Measurements from ENCODE around the gene TOP3B.

The TOP3B gene

DNA sequence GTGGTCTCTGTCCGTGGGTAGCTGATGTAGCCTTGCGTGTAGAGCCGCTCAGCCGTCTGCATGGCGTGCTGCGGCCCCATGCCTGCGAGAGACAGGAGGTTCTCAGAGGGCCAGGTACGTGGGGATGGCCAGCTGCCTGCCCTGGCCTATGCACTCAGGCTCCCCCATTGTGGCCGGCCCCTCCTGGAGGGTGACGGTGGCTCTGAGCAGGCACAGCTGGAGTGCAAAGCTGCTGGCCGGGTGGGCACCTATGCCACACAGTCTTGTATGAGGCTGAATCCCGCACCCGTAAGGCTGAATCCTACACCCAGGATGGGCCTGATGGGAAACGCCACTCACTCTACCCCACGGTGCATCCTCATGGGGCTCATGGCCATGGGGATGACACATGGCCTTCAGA, 18.4 kb downstream of the TOP3B start:
- in situ Hi-C loops (cut with MboI; ENCODE audit: low sequenced_read_pairs): no loop called here

DNA sequence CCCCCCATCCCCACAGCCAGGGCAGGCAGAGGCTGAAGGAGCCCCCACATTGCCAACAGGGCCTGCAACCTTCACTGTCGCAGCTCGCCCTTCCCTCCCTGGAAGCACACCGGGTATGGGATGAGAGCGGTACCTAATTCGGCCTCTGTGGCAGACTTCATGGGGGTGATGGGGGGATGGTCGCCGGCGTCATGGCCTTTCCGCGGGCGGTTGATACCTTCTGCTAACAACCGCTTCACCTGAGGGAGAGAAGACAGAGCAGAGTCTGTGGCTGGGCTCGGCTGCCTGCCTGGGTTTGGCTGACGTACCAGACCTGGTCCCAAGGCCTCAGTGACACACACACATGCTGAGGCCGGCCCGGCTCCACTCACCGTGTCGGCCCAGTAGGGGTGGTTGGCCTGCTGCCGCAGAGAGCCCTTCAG, 18.8 kb downstream of the TOP3B start:
- in situ Hi-C loops (cut with MboI; ENCODE audit: low sequenced_read_pairs): no loop called here

DNA sequence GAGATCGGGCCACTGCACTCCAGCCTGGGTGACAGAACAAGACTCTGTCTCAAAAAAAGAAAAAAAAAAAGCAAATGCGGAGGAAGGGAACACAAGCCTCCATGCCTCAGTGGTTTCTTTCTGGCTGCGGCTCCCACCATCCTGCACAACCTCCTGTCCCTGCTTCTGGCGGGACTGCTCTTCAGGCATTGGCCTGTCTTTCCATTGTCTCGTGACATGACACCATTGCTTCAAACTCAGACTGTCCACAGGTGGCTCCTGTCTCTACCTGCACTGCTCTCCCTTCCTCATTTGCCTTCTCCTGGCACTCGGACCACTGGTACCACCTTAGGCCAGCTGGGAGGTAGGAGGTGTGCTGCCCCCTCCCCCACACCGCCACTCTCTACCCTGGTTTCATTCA, 19.3 kb downstream of the TOP3B start:
- in situ Hi-C loops (cut with MboI; ENCODE audit: low sequenced_read_pairs): no loop called here

DNA sequence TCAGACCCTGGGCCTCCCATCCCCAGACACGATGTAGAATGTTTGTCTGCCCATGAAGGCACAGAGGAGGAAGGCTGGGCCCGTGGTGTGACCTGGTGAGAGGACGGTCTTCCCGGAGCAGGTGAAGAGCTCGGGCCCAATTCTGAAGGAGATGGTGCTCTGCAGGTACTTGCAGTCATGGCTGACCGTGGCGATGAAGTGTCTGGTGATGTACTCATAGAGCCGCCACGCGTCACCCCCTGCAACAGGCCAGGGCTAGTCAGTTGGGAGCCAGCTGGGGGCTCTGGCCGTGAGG, 20.0 kb downstream of the TOP3B start:
- in situ Hi-C loops (cut with MboI; ENCODE audit: low sequenced_read_pairs): no loop called here

DNA sequence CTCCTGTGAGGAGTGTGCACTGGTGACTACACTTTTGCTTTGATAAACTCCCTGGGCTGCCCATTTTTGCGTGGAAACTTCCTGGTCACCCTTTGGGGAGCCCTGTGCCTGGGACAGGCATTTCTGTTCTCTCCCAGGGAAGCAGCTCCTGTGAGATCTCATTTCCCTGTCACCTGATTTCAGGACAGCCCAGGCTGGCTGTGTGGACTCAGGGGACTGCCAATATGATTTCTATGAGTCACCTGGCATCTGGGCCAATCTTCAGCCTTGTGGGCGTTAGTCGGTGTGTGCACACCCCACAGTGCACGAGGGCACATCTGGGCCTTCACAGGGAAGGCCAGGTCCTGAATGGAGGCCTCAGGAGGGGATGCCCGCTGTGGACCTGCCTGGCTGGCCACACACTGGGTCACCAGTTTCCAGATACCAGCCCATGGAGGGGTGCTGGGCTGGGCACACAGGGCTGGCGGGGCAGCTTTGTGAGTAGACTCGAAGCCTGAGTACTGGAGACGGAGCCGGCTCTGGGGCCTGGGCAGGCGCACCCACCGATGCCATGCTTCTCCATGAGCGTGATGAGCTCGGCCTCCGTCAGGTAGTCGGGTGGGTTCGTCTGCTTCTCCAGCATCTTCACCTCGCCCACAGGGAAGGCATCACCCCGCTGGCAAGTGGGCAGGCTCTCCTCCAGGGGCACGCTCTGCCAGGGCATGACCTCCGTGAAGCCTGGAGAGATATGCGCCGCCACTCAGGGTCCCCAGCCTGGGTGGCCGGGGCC, 20.5 kb downstream of the TOP3B start:
- in situ Hi-C loops (cut with MboI; ENCODE audit: low sequenced_read_pairs): no loop called here

DNA sequence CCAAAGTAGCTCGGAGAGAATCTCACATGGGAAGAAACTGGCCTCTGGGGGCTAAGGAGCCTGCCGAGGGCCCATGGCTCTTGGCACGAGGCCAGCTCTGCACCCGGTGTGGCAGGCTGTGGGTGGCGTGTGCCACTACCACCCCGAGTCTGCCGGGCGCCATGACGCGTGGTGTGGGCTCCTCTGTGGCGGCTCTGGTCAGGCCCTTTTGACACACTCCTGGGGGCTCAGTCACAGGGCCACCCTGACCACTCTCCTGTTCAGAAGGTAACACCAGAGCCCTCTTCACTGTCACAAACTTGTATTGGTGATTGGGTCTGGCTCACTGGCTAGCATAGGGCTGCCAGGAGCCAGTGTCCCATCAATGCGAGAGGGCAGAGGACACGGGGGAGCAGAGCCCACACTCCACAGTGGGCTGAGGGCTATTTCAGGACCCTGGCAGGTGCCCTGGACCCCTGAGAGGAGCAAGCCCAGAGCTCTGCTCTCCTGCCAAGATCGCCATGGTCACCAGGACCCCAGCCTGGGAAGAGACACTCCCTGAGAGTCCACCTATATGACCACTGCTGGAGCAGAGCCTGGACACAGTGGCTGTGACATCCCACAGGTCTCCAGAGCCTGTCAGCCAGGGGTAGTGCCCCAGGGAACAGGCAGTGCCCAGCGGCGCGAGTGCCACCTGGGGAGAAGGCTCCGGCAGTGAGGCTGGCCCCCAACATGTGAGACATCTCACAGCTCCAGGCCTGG, 21.3 kb downstream of the TOP3B start:
- in situ Hi-C loops (cut with MboI; ENCODE audit: low sequenced_read_pairs): no loop called here

DNA sequence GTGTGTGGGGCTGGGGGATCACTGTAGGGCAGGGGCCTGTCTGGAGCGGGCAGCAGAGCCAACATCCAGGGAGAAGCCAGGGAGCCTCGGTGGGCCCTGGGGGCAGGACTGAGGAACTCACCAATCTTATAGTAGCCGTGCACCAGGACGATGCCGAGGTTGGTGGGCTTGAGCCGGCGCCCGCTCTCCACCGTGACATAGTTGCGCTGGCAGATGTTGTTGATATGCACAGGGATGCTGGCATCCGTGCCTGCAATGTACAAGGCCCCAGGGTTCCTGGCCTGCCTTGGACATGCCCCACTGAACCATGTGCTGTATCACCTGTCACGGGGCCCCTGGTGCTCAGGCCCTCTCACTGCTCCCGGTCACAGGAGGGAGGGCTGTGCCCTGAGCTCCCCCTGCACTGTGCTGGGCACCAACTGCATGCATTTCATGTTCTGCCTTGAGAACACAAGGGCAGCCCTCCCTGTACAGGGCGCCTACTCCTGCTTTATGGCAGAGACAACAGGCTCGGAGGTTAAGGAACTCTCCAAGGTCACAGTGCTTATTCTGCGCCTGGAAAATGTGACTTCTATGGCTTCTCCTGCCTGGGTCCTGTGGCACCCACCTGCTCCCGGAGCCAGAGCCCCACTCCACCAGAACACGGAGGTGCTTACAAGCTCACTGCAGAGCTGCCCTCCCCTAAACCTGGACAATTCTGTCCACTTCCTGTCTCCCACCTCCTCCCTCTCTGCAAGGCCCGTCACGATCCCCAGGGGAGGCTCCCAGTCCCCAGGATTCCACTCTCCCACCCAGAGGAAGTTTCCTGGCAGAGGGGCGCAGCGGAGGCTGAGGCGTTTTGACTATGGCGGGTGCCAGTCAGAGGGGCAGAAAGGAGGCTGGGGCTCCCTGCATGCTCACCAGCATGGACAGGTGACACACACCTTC, 22.1 kb downstream of the TOP3B start:
- in situ Hi-C loops (cut with MboI; ENCODE audit: low sequenced_read_pairs): no loop called here

DNA sequence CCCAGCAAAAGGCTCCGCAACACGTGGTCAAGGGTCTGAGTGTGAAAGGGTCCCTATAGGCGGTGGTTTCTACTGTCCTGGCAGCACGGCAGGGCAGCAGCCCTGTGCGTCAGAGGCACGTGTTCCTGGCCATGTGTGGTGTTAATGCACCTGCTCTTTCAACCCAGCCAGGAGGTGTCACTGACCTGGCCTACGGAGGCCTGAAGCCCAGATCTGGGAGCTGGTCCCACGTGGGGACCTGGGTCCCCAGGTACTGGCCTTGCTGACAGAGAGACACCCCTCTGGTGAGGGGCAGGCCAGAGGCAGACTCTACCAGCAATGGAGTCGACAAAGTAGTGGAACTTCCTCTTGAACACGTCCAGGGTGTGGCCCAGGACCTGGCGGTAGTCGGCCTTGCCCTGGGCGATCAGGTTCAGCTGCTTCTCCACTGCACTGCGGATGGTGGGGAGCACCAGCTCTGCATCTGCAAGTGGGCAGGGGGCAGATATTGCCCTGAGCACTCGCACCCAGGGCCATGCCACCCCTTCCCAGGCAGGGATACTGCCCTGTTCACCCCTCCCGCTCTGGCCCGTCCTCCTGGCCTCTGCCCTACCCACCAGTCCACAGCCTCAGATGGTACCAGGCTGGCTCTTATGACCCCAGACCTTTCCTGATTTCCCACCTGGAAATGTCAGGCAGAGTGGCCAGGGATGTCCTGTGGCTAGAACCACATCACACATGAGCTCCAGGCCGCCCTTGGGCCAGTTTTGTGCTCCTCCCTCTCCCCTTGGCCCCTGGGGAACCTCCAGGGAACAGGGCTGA, 23.1 kb downstream of the TOP3B start:
- in situ Hi-C loops (cut with MboI; ENCODE audit: low sequenced_read_pairs): no loop called here

DNA sequence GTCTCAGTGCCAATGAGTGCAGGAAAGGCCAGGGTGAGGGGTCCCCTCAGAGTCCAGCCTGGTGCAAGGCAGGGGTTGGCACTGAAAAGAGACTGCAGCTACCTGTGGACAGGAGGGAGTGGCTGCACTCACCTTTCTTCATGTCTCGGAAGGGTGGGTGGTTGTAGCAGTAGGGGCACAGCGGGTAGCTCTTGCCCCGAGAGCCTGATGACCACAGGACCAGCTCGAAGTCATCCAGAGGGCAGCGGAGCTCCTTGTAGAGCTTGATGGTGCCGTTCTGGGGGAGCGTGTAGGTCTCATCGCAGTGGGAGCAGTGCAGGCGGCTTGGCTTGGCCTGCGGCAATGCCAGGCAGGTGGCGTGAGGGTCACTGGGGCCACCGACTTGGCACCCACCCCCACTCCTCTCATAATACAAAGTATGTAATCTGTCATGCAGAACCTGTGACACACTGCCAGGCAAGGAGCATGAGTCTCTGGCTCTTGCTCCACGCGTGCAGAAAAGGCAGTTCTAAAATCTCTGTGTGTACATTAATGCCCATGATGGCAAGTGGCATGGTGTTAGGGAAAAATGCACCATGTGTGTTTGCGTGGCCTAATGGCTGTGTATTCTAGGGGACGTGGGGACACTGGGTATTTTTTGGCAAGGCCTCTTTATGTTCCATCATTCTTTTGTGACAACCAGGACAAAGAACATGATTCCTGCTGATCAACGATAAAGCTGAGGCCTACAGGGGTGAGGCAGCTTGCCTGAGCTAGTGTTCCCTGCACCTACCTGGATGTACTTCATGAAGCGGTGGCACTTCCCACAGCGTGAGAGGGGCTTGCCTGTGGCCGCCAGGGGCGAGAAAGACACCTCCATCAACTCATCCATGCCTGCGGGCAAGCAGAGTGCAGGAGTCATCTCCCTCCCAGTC, 24.0 kb downstream of the TOP3B start:
- in situ Hi-C loops (cut with MboI; ENCODE audit: low sequenced_read_pairs): no loop called here

DNA sequence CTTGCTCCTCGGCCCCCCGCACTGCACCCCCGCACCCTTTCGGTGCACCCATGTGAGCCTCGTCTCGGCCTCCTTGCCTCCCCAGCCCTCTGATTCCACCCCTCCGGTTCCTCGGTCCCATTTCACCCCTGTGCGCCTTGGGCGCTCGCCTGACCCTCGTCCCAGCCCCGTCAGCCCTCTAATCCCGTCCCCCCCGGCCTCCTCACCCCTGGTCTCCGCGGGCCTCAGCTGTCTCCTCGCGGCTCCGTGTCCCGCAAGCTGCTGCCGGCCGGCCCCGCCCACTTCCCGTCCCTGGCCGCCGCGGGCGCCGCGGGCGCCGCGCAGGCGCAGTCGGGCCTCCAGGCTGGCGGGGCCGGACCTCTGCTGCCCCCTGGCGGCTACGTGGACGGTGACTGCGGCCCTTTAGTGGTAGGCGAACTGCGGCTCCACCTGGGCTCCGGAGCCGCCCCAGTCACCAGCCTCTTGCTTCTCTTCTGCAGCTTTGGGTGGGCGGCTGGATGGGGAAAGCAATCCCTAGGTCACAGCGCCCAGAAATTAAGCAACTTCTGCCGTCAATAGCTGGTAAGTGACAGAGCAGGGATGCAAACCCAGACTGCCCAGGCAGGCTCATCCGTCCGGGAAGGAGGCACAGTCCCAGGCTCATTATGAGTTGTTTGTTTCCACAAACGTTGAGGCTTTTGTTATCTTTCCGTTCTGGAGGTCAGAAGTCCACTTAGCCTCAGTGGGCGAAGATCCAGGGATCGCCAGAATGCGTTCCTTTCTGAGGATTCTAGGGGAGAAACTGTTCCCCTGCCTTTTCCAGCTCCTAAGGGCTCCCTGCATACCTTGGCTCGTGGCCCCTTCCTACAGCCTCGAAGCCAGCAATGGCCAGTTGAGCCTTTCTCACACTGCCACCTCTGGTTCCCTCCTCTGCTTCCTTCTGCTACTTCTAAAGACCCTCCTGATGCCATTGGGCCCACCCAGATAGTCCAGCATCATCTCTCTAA, 29.7 kb downstream of the TOP3B start, which contains the start of gene PPM1F:
PPM1F (minus strand) TSS at position 263 of the 986 bp plus-strand sequence. CDS start 6,800 bp downstream, outside the sequence.
- in situ Hi-C loops (cut with MboI; ENCODE audit: low sequenced_read_pairs): no loop called here

DNA sequence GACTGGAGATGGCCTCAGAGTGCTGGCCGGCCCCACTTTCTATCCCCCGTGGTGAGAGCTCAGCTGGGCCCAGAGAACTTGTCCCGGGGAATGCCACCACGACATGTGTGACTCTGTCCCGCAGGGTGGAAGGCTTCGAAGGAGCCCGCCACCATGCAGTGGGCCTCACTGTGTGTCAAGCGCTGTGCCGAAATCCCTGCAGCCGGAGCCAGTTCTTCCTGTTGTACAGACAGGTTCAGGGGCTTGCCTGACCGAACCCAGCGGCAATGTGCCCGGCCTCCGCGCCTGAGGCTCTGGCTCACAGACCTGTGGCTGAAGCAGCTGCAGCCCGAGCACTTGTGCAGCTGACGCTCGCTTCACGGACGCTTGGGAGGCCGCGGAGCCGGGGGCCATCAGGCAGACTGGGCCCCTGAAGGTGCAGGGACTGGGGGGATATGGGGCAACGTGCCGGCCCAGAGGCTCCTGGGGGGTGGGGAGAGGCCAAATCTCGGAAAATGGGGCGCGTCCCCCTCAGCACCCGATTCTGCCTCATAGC, 30.6 kb downstream of the TOP3B start:
- in situ Hi-C loops (cut with MboI; ENCODE audit: low sequenced_read_pairs): no loop called here

DNA sequence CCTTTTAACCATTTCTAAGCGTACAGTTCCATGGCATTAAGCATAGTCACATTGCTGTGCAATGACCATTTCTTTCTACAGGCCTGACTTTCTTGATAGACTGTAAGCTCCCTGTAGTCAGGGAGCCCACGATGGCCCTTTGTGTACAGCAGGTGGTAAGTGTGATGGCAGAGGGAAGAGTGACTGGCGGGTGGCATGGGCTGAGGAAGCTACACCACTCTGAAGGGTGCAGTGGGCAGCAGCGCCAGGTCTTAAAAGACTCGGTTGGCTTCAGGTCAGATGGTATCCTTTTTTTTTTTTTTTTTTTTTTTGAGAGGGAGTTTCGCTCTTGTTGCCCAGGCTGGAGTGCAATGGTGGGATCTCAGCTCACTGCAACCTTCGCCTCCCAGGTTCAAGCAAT, 31.5 kb downstream of the TOP3B start:
- in situ Hi-C loops (cut with MboI; ENCODE audit: low sequenced_read_pairs): no loop called here

DNA sequence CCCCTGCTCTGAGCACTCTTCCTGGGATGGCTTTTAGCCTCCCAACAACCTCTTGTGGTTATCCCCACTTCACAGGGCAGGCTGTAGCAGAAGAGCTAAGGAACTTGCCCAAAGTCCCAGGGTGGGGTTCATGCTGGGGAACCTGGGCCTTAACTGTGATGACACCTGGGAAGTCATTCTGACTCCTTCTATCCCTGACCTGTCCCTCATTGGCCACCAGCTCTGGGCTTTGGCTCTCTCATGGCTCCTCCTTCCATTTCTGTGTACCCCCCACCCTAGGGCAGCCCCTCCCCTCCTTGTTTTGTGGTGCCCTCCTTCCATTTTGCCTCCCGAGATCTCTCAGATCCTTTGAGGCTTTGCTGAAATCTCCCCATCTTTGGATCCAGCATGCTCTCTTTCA, 32.6 kb downstream of the TOP3B start:
- in situ Hi-C loops (cut with MboI; ENCODE audit: low sequenced_read_pairs): loop anchor here (10.0 kb wide), 1 partner anchor 235 kb away; no protein-coding TSS in a partner anchor

DNA sequence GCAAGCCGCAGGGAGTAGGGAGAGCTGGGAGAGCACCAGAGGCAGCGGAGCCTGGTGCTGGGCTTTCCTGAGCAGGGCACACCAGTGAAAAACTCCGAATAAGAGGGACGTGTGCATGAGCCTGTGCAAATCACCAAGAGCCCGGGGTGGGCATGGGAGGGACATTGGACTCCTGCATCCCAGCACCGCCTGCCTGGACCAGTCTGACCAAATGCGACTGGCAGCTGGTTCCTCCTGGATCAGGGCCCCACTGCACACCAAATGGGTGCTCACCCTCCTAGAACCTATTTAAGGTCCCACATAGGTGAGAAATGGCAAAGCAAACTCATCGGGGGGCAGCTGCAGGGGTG, 33.0 kb downstream of the TOP3B start:
- in situ Hi-C loops (cut with MboI; ENCODE audit: low sequenced_read_pairs): loop anchor here (10.0 kb wide), 1 partner anchor 235 kb away; no protein-coding TSS in a partner anchor

DNA sequence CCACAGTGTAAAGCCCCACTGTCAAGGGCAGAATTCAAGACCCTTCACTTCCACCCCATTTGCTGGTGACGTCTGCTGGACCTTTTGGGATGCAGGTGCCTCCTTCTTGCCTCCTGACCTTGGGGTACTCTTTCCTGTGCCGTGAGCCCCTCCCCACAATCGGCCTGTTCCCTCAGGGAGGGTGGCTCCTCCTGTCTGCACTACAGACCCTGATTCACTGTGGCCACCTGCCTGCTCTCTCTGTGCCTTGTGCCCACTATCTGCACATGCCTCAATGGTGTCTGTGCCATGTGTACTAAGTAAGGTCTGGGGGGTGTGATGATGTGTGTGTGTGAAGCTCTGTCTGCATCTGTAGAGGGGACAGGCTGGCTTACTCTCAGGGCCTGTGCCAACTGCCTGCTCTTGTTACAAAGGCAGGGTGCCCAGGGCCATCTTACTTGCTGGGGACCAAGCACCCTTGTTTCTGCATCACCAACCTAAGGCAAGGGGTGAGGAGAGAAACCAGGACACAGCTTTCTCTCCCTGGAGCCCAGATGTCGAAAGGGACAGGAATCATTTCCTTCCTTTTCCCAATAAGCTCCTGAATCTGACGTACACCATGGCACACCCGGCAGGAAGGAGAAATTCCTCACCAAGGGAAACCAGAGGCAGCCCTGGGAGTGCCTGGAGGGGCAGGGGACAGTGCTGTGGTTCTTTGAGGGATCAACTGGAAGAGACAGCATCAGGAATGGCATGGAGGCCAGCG, 33.6 kb downstream of the TOP3B start:
- in situ Hi-C loops (cut with MboI; ENCODE audit: low sequenced_read_pairs): loop anchor here (10.0 kb wide), 1 partner anchor 234 kb away; no protein-coding TSS in a partner anchor

DNA sequence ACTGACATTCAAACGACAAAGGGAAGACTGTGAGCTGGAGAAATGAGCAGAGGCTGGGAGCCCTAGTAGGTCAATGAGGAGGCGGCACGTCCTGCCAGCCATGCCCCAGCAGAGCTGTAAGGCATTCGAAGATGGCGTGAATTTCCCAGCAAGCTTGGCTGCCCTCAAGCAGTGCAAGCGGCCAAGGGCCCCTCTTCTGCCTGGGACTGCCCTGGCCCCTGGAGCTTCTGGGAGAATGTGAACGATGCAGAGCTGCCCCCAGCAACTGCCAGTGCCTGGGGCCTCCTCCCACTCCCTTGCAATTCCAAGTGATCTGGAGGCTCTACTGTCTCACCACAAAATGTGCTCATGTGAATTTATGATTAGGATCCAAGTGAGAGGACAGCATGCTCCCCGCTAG, 34.2 kb downstream of the TOP3B start:
- in situ Hi-C loops (cut with MboI; ENCODE audit: low sequenced_read_pairs): loop anchor here (10.0 kb wide), 1 partner anchor 234 kb away; no protein-coding TSS in a partner anchor

Measured in HL-60/S4 treated with retinoic acid at 250 ng/mL for 4 days and 3 days (cell line).